Activated CD4-positive, alpha-beta memory T cell treated with anti-CD3 and anti-CD28 coated beads, Interleukin-2, amount 10 ng/mL, durations not matched to agents 7 days and 5 days (primary cell): ENCODE data around the gene HINT3. TPM values are rescaled to one million over a fixed set of nuclear protein-coding genes. Genes with fewer than 3 reads are reported as not detected.

Source experiments
- CTCF ChIA-PET: fragments of 350-600 bp; sonication (Branson Sonifier 250); formaldehyde crosslinking; loops from one replicate; lab custom pipeline; 2021; ENCODE audit warnings: antibody characterized with exemption, inconsistent platforms; lab: Charles Lee
- POLR2A ChIA-PET: fragments of 350-600 bp; sonication (Branson Sonifier 250); formaldehyde crosslinking; loops from one replicate; lab custom pipeline; 2021; ENCODE audit warnings: antibody characterized with exemption; lab: Charles Lee
- DNase-seq: peaks from one replicate; pipeline ENCODE4 v3.0.0-alpha.2; 2020
- H3K27ac Mint-ChIP-seq: one replicate; pipeline ENCODE4 v1.8.0; 2021; ENCODE audit warnings: mild to moderate bottlenecking, mixed read lengths
- H3K27me3 Mint-ChIP-seq: one replicate; pipeline ENCODE4 v1.8.0; 2021; ENCODE audit warnings: mixed read lengths
- H3K36me3 Mint-ChIP-seq: one replicate; pipeline ENCODE4 v1.8.0; 2021; ENCODE audit warnings: low read depth, mixed read lengths
- H3K4me1 Mint-ChIP-seq: one replicate; pipeline ENCODE4 v1.8.0; 2021; ENCODE audit warnings: mixed read lengths
- H3K4me3 Mint-ChIP-seq: one replicate; pipeline ENCODE4 v1.8.0; 2021; ENCODE audit warnings: mild to moderate bottlenecking, mixed read lengths
- H3K9me3 Mint-ChIP-seq: one replicate; pipeline ENCODE4 v1.8.0; 2021; ENCODE audit warnings: mixed read lengths
- total RNA-seq, 2 experiments: library from RNA; stranded (reverse); gene quantifications; one replicate each; pipeline ENCODE4 v1.2.3, GENCODE V29; 2021

The HINT3 gene
- total RNA-seq, 2 experiments from 2014 or later: 11.0 to 11.7 TPM

DNA sequence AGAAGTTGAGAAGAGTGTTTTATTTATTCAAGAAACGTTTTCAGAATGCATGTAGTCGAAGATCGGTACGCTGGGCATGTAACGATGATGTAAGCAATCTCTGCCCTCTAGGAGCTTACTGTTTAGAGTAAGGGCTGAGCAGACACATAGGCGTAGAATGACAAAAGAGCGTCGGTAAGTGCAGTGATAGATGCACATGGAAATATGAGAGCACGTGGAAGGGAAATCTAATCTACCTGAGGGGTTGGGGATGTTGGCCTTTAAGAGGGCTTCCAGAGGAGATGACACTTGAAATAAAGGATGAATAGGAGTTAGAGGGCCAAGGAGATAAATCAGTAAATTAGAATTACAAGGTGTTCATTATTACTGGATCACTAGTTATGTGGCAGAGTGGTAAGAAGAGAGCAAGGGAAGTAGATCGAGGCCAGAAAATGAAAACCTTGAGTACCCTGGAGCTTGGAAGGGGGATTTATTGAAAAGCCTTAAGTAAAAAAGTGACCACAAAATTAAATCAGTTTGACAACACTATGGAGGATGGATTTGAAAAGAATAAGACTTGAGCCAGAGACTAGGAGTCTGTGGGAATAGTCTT is 30.6 kb downstream of the HINT3 start:
- ChIA-PET CTCF (interaction anchor here (1.2 to 3.5 kb wide), 10 partner anchors 10 to 233 kb away, joined by 3 to 46 read pairs (median 7); partner anchors contain the start of genes HINT3 and NCOA7), POLR2A (interaction anchor here (0.8 to 2.7 kb wide), 13 partner anchors 8 to 686 kb away, joined by 3 to 34 read pairs (median 8); partner anchors contain the start of genes HDDC2, HINT3 and NCOA7)
- Mint-ChIP-seq H3K27ac (no peak overlapping the region), H3K36me3 (no peaks in the 10 kb centered on the region), H3K4me1 (peaks cover 16% of the 10 kb centered on the region), H3K9me3 (no peaks in the 10 kb centered on the region), H3K4me3 (no peak overlapping the region), H3K27me3 (no peaks in the 10 kb centered on the region)
- no peak for DNase-seq

DNA sequence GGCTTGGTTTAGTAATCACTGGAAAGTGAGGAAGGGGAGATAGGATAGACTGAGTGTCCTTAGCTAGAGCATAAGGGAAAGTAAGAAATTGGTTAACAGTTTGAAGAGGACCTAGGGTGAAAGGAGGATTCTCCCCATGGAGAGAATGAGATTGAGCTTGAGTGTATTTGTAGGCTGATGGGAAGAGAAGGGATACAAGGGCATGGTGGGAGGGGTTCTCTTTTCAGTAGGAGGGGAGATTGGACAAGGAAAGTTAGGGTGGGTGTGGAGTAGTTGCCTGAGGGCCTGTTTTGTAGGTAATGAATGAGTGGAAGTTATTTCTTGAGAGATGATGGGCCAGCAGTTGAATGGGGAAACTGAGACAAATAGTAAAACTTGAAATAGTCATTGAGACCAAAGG is 31.7 kb downstream of the HINT3 start:
- H3K27ac Mint-ChIP-seq: no peak overlapping the region
- CTCF ChIA-PET: interaction anchor here (0.7 kb wide), 1 partner anchor 32 kb away, joined by 3 read pairs; the partner anchor contains the start of gene HINT3
- peaks cover 19% of the 10 kb centered on the region for H3K4me1 Mint-ChIP-seq
- no peak overlapping the region for H3K4me3 Mint-ChIP-seq
- H3K27me3 Mint-ChIP-seq: no peaks in the 10 kb centered on the region
- POLR2A ChIA-PET: no interaction called here
- DNase-seq: no peak
- H3K9me3 Mint-ChIP-seq: no peaks in the 10 kb centered on the region
- no peaks in the 10 kb centered on the region for H3K36me3 Mint-ChIP-seq

DNA sequence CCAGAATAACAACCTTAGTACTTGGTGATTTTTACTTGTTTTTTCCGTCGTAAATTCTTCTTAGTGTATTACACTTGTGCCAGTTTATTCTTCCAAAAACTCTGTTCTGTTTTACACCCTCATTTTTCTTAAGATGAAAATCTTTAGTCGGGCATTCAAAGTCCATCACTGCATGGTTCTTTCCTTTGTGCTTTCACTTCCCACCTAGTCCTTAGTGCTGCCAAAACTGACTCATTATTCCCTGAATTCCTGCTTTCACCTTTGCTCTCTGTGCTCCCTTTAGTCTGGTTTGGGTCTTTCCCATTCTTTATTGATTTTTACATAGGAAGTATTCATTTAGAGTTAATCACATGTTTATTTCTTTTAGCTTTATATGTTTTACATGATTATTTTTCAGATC is 33.1 kb downstream of the HINT3 start:
- POLR2A ChIA-PET: no interaction called here
- H3K9me3 Mint-ChIP-seq: no peaks in the 10 kb centered on the region
- no peak overlapping the region for H3K4me3 Mint-ChIP-seq
- H3K27ac Mint-ChIP-seq: no peak overlapping the region
- H3K36me3 Mint-ChIP-seq: no peaks in the 10 kb centered on the region
- CTCF ChIA-PET: interaction anchor here (0.6 to 0.7 kb wide), 2 partner anchors 778 to 1550 kb away, joined by 3 read pairs; no protein-coding TSS in a partner anchor
- H3K27me3 Mint-ChIP-seq: no peaks in the 10 kb centered on the region
- DNase-seq: no peak
- H3K4me1 Mint-ChIP-seq: peaks cover 19% of the 10 kb centered on the region

DNA sequence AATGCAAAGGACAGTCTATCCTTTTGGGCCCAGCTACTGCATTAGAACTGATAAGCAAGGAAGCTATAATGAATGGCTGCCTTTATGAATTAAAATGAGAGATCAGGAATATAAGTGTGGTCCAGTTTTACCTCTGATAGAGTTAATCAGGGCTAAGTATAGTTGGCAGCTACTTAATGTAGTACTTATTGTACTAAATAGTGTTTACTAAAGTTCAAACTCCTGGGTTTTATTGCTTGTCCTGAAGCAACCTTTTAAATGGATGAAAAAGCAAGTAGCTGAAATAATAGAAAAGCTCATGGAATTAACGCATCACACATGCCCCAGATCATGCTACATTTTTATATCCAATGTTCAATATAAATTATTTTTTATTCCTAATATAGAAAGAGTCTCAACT is 35.1 kb downstream of the HINT3 start:
- no peak overlapping the region for H3K4me3 Mint-ChIP-seq
- H3K36me3 Mint-ChIP-seq: no peaks in the 10 kb centered on the region
- H3K9me3 Mint-ChIP-seq: no peaks in the 10 kb centered on the region
- H3K4me1 Mint-ChIP-seq: peaks cover 21% of the 10 kb centered on the region
- no peak for DNase-seq
- H3K27me3 Mint-ChIP-seq: no peaks in the 10 kb centered on the region
- CTCF ChIA-PET: interaction anchor here (0.8 to 1.6 kb wide), 2 partner anchors 35 to 201 kb away, joined by 3 to 5 read pairs; partner anchors contain the start of gene NCOA7
- POLR2A ChIA-PET: no interaction called here
- no peak overlapping the region for H3K27ac Mint-ChIP-seq

DNA sequence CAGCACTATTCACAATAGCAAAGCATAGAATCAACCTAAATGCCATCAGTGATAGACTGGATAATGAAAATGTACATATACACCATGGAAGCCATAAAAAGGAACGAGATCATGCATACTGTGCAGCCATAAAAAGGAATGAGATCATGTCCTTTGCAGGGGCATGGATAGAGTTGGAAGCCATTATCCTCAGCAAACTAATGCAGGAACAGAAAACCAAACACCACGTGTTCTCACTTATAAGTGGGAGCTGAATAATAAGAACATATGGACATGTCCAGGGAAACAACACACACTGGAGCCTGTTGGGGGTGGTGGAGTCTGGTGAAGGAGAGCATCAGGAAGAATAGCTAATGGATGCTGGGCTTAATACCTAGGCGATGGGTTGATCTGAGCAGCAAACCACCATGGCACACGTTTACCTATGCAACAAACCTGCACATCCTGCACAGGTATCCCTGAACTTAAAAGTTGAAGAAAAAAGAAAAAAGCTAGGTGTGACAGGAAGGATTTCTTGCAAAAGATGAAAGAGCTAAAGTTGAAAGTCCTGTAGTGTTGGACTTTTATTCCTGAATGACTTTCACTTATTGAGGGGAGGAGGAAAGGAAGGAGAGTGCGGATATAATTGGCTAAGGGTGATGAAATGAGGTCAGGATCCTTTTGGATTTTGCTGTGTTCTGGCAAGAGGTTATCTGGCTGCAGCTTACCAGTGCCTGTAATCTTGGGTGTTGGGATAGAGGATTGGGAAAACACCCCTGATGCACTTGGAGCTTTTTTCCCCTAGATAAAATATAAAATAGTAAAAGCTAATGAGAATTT is 38.3 kb downstream of the HINT3 start:
- ChIA-PET POLR2A (interaction anchor here (1.6 to 2.0 kb wide), 3 partner anchors 9 to 346 kb away, joined by 4 to 8 read pairs (median 4); partner anchors contain the start of gene TRMT11), CTCF (interaction anchor here (0.9 to 6.5 kb wide), 17 partner anchors 8 to 1127 kb away, joined by 3 to 46 read pairs (median 4); partner anchors contain the start of genes CENPW, HINT3, NCOA7 and TRMT11)
- Mint-ChIP-seq H3K36me3 (peaks cover 15% of the 10 kb centered on the region), H3K4me3 (no peak overlapping the region), H3K4me1 (peaks cover 14% of the 10 kb centered on the region), H3K27me3 (no peaks in the 10 kb centered on the region), H3K9me3 (no peaks in the 10 kb centered on the region), H3K27ac (no peak overlapping the region)
- no peak for DNase-seq

DNA sequence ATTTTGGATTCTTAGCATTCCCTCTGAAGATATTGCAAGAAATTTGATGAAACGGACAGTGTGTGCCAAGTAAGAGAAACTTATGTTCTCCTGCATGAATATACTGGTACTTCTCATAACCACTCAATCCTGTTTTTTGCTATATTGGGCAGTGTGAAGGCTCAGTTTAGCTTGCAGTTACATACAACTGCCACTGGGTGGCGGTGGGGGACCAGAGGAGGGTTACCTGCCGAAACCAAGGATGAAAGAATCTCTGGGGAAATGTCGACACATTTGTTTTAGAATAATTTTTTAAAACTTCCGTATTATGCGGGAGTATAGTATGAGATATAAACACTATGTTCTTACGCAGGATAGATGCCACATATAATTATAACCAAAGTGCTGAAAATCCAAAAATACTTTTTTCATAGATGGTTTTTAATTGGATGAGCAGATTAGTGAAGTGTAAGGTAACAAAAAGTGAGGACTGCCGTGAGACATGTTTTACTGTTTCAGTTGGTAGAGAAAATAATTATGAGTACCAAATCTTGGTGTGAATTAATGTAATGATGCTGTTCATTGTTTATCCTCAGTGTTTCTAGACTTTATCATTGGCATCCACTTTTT is 39.5 kb downstream of the HINT3 start:
- peak overlapping the region; percentile 2 for H3K27ac Mint-ChIP-seq
- H3K36me3 Mint-ChIP-seq: peaks cover 18% of the 10 kb centered on the region
- H3K9me3 Mint-ChIP-seq: no peaks in the 10 kb centered on the region
- H3K27me3 Mint-ChIP-seq: no peaks in the 10 kb centered on the region
- peak overlapping the region; percentile 54 for H3K4me3 Mint-ChIP-seq
- ChIA-PET POLR2A (interaction anchor here (1.6 to 2.0 kb wide), 3 partner anchors 10 to 345 kb away, joined by 4 to 8 read pairs (median 4); partner anchors contain the start of gene TRMT11), CTCF (interaction anchor here (0.7 to 6.5 kb wide), 18 partner anchors 10 to 1125 kb away, joined by 3 to 46 read pairs (median 4); partner anchors contain the start of genes CENPW, HINT3, NCOA7 and TRMT11)
- DNase-seq: peak; percentile 73
- peaks cover 11% of the 10 kb centered on the region for H3K4me1 Mint-ChIP-seq

DNA sequence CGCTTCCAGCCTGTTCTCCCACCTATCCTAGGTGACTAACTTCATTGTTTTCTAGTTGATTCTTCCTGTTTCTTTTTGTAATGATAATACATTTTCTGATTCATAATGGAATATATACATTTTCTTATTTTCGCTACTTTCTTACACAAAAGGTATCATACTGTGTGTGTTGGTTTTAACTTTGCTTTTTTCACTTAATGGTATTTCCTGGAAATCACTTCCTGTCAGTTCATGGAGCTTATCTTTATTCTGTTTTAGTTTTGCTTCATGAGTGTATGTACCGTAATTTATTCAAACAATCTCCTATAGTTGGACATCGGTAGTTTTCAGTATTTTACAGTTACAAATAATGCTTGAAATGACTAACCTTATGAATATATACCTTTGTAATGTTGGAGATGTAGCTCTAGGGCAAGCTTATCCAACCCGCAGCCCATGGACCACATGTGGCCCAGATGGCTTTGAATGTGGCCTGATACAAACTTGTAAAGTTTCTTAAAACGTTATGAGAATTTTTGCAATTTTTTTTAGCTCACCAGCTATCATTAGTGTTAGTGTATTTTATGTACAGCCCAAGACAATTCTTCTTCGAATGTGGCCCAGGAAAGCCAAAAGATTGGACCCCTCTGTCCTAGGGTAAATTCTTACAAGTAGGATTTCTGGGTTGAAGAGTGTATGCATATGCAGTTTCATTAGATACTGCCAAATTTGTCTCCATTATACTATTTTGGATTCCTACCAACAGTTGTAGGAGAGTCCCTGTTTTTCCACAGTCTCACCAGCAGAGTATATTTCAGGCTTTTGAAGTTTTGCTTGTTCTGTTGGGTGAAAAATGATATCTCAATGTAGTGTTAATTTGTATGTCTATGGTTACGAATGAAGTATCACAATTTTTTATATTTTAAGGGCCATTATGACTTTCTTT is 46.4 kb downstream of the HINT3 start:
- no peaks in the 10 kb centered on the region for H3K27me3 Mint-ChIP-seq
- peak overlapping the region; percentile 40 for H3K27ac Mint-ChIP-seq
- ChIA-PET POLR2A (interaction anchor here (0.8 to 2.7 kb wide), 3 partner anchors 17 to 84 kb away, joined by 3 to 10 read pairs (median 3); partner anchors contain the start of gene TRMT11), CTCF (interaction anchor here (1.1 to 1.6 kb wide), 4 partner anchors 9 to 689 kb away, joined by 3 to 6 read pairs (median 5); partner anchors contain the start of genes HINT3 and TRMT11)
- H3K9me3 Mint-ChIP-seq: no peaks in the 10 kb centered on the region
- peaks cover 37% of the 10 kb centered on the region for H3K36me3 Mint-ChIP-seq
- peak overlapping the region; percentile 22 for H3K4me3 Mint-ChIP-seq
- H3K4me1 Mint-ChIP-seq: peaks cover 19% of the 10 kb centered on the region
- DNase-seq: no peak

DNA sequence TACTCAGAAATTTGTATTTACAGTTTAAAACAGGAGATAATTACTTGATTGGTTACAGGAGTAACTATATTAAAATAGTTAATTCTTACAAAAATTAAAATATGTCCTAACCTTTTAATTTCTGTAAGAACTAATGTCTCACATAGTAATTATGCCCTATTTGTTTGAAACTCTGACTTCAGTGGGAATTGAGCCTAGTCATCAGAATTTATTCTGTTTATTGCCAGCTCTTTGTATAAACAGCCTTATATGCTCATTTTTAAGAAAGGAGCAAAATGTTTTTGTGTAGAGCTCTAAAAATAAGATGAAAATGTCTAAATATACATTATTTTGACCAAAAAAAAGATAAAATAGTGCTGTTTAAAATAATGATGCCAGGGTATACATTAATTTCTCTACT is 51.2 kb downstream of the HINT3 start:
- CTCF ChIA-PET: no interaction called here
- peaks cover 37% of the 10 kb centered on the region for H3K36me3 Mint-ChIP-seq
- POLR2A ChIA-PET: no interaction called here

DNA sequence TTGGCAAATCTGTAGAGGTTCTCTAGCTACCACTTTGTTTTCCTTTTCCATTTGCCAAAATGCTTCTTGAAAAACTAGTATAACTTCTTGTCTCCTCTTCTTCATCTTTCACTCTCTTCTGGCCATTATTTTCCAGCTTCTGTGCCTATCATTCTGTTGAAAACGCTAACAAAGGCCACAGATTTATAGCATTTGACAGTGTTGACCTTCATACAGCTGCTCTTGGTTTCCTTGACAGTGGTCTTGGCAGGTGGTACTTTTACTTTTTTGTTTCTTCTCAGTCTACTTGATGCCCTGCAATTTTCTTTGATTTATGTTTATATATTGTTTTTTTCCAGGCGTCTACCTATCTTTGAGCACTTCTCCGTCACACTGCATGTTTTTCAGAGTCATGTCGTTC is 53.5 kb downstream of the HINT3 start:
- H3K4me3 Mint-ChIP-seq: no peak overlapping the region
- H3K27ac Mint-ChIP-seq: no peak overlapping the region
- H3K36me3 Mint-ChIP-seq: peaks cover 33% of the 10 kb centered on the region
- no peaks in the 10 kb centered on the region for H3K27me3 Mint-ChIP-seq
- ChIA-PET CTCF (no interaction called here), POLR2A (no interaction called here)
- no peak for DNase-seq
- H3K9me3 Mint-ChIP-seq: no peaks in the 10 kb centered on the region
- H3K4me1 Mint-ChIP-seq: no peaks in the 10 kb centered on the region

More for the DNA sequence above, 51.2 kb downstream of the HINT3 start:
- Mint-ChIP-seq H3K9me3 (no peaks in the 10 kb centered on the region), H3K27ac (no peak overlapping the region), H3K4me3 (no peak overlapping the region), H3K4me1 (peaks cover 10% of the 10 kb centered on the region), H3K27me3 (no peaks in the 10 kb centered on the region)
- no peak for DNase-seq

DNA sequence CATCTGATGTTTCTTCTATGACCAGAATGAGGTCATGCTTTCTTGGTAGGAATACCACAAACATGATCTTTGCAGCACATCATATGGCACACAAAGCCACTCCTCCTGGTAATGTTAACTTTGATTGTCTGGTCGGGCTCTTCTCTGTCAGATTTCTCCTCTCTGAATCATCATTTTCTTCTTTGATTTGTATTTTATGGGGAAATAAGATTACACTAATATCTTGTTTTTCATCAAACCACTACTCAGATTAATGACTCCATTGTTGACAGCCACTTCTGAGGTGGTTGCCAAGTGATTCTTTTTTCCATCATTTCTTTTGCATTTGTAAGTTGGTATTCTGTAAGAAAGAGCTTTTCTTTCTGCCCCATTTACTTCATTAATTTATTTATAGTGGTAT is 59.3 kb downstream of the HINT3 start:
- H3K27me3 Mint-ChIP-seq: no peaks in the 10 kb centered on the region
- ChIA-PET POLR2A (no interaction called here), CTCF (interaction anchor here (2.3 kb wide), 1 partner anchor 20 kb away, joined by 6 read pairs; no protein-coding TSS in a partner anchor)
- no peak for DNase-seq
- H3K4me1 Mint-ChIP-seq: peaks cover 7% of the 10 kb centered on the region
- H3K27ac Mint-ChIP-seq: no peak overlapping the region
- peaks cover 45% of the 10 kb centered on the region for H3K36me3 Mint-ChIP-seq
- no peaks in the 10 kb centered on the region for H3K9me3 Mint-ChIP-seq
- H3K4me3 Mint-ChIP-seq: no peak overlapping the region

DNA sequence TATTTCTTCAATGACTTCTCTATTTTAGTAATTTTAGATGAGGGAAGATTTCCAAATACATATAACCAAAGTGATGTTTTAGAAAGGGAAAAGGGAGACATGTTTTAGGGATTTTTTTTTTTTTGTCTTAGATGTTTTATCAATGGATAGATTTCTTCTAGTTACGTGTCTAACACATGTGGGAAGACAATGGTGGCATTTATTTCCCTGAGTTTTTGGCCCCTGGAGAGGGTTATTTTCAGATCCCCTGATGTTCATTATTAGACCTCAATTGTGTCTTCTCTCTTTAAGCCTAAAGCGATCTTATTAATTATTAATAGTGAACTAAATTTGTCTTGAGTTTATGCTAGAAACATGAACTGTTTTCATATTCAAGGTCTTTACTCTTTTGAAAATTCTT is 60.0 kb downstream of the HINT3 start:
- POLR2A ChIA-PET: no interaction called here
- no peak for DNase-seq
- peaks cover 7% of the 10 kb centered on the region for H3K4me1 Mint-ChIP-seq
- peaks cover 47% of the 10 kb centered on the region for H3K36me3 Mint-ChIP-seq
- no peaks in the 10 kb centered on the region for H3K9me3 Mint-ChIP-seq
- no peaks in the 10 kb centered on the region for H3K27me3 Mint-ChIP-seq
- CTCF ChIA-PET: interaction anchor here (0.6 to 2.3 kb wide), 3 partner anchors 21 to 225 kb away, joined by 3 to 6 read pairs (median 3); no protein-coding TSS in a partner anchor
- no peak overlapping the region for H3K4me3 Mint-ChIP-seq
- H3K27ac Mint-ChIP-seq: no peak overlapping the region
